H1 (cell line): ENCODE data around the gene NCEH1. TPM values are rescaled to one million over a fixed set of nuclear protein-coding genes. Genes with fewer than 3 reads are reported as not detected.

Experiments used
- CTCF ChIA-PET: fragments of 300-600 bp; sonication (Branson Sonifier 250); formaldehyde crosslinking; loops from one replicate; lab custom pipeline; 2021; ENCODE audit not compliant: partially characterized antibody; lab: Charles Lee
- POLR2A ChIA-PET: fragments of 300-600 bp; sonication (Branson Sonifier 250); formaldehyde crosslinking; loops from one replicate; lab custom pipeline; 2021; ENCODE audit warnings: inconsistent platforms; ENCODE audit not compliant: partially characterized antibody; lab: Charles Lee
- DNase-seq, 2 experiments: peaks; one replicate each; pipeline versions ENCODE4 v3.0.0 to v3.0.0-alpha.2; 2010 to 2022; ENCODE audit warnings: low spot score in 2 of 2, low read depth in 1 of 2, mixed read lengths in 1 of 2
- FAIRE-seq: peaks from 2 replicates; lab custom pipeline; 2011; peaks lifted over from hg19 to GRCh38; lab: Jason Lieb, UNC
- H2AFZ ChIP-seq: 2 replicates; pipeline ENCODE4 v1.8.1; 2012; ENCODE audit warnings: low read length, inconsistent platforms
- H2AK5ac ChIP-seq: 2 replicates; pipeline ENCODE4 v1.6.1; 2013; ENCODE audit warnings: low read depth, low read length
- H2BK120ac ChIP-seq: replicated peaks from 2 replicates; pipeline ENCODE3; 2013; ENCODE audit warnings: low read depth, low read length, inconsistent platforms
- H2BK12ac ChIP-seq: 2 replicates; pipeline ENCODE4 v1.6.1; 2013; ENCODE audit warnings: low read depth, low read length
- H2BK15ac ChIP-seq: 2 replicates; pipeline ENCODE4 v1.6.1; 2013; ENCODE audit warnings: low read length
- H2BK20ac ChIP-seq: 2 replicates; pipeline ENCODE4 v1.6.1; 2013; ENCODE audit warnings: low read length
- H2BK5ac ChIP-seq: 2 replicates; pipeline ENCODE4 v1.6.1; 2013; ENCODE audit warnings: low read depth, low read length
- H3K14ac ChIP-seq: 2 replicates; pipeline ENCODE4 v1.6.1; 2013; ENCODE audit warnings: inconsistent platforms; ENCODE audit not compliant: insufficient read length
- H3K18ac ChIP-seq: 2 replicates; pipeline ENCODE4 v1.6.1; 2013; ENCODE audit warnings: low read length; ENCODE audit errors: extremely low read depth
- H3K23ac ChIP-seq: 2 replicates; pipeline ENCODE4 v1.6.1; 2013; ENCODE audit warnings: inconsistent platforms; ENCODE audit not compliant: insufficient read length
- H3K23me2 ChIP-seq: 2 replicates; pipeline ENCODE4 v1.6.1; 2013; ENCODE audit warnings: low read depth, low read length
- H3K27ac ChIP-seq: 2 replicates; pipeline ENCODE4 v1.6.1; 2011; ENCODE audit warnings: low read depth, low read length, inconsistent platforms
- H3K27me3 ChIP-seq, 4 experiments: replicated peaks in 1 of 4; 1 replicate in 1 of 4; 2 replicates in 3 of 4; pipeline versions ENCODE4 v1.6.1 to v1.8.1; 2011 to 2013; ENCODE audit warnings: low read length in 3 of 4, mild to moderate bottlenecking in 3 of 4, inconsistent platforms in 2 of 4, mixed read lengths in 2 of 4, moderate library complexity in 1 of 4; ENCODE audit not compliant: control insufficient read depth in 3 of 4, insufficient read depth in 3 of 4; ENCODE audit errors: extremely low read depth in 1 of 4
- H3K36me3 ChIP-seq, 4 experiments: 2 replicates each; pipeline versions ENCODE4 v1.6.1 to v1.8.1; 2011 to 2013; ENCODE audit warnings: mild to moderate bottlenecking in 4 of 4, low read length in 3 of 4, moderate library complexity in 2 of 4, control low read depth in 1 of 4, inconsistent platforms in 1 of 4; ENCODE audit not compliant: insufficient read depth in 4 of 4, control insufficient read depth in 2 of 4
- H3K4ac ChIP-seq: replicated peaks from 2 replicates; pipeline ENCODE3; 2013; ENCODE audit warnings: low read length, low read depth, mixed read lengths, inconsistent platforms; ENCODE audit not compliant: insufficient read length
- H3K4me1 ChIP-seq, 4 experiments: replicated peaks in 1 of 4; 1 replicate in 1 of 4; 2 replicates in 3 of 4; pipeline versions ENCODE4 v1.6.1 to v1.8.1; 2011 to 2013; ENCODE audit warnings: low read length in 3 of 4, inconsistent platforms in 2 of 4, mixed read lengths in 1 of 4; ENCODE audit not compliant: insufficient read depth in 4 of 4, control insufficient read depth in 3 of 4
- H3K4me2 ChIP-seq, 2 experiments: 2 replicates each; pipeline versions ENCODE4 v1.6.1 to v1.8.1; 2011 to 2013; ENCODE audit warnings: low read depth in 2 of 2, low read length in 2 of 2, control low read depth in 1 of 2, inconsistent platforms in 1 of 2, mild to moderate bottlenecking in 1 of 2; ENCODE audit not compliant: insufficient read depth in 1 of 2
- H3K4me3 ChIP-seq, 4 experiments: fragments of 200-600, 300-600 bp in 1 of 4; sonication (generic), shearing (Covaris generic), sonication (Bioruptor Twin) in 1 of 4; 2 replicates each; pipeline versions ENCODE4 v1.5.1 to v1.8.1; 2011 to 2016; ENCODE audit warnings: low read length in 4 of 4, low read depth in 3 of 4, control low read depth in 2 of 4, inconsistent platforms in 2 of 4, mild to moderate bottlenecking in 2 of 4, mixed read lengths in 1 of 4, moderate library complexity in 1 of 4; ENCODE audit not compliant: insufficient read depth in 2 of 4; ENCODE audit errors: extremely low read depth in 1 of 4
- H3K56ac ChIP-seq: replicated peaks from 2 replicates; pipeline ENCODE3; 2013; ENCODE audit warnings: low read depth, mild to moderate bottlenecking, mixed read lengths, low read length, inconsistent platforms; ENCODE audit not compliant: insufficient read length
- H3K79me1 ChIP-seq: 2 replicates; pipeline ENCODE4 v1.6.1; 2013; ENCODE audit warnings: low read depth, low read length, control low read depth
- H3K79me2 ChIP-seq, 2 experiments: 2 replicates each; pipeline versions ENCODE4 v1.6.1 to v1.8.1; 2012 to 2013; ENCODE audit warnings: low read length in 2 of 2, mild to moderate bottlenecking in 2 of 2, inconsistent platforms in 1 of 2; ENCODE audit not compliant: insufficient read depth in 2 of 2, control insufficient read depth in 1 of 2
- H3K9ac ChIP-seq, 4 experiments: replicated peaks in 1 of 4; 1 replicate in 1 of 4; 2 replicates in 3 of 4; pipeline versions ENCODE4 v1.6.1 to v1.8.1; 2011 to 2013; ENCODE audit warnings: low read depth in 3 of 4, low read length in 3 of 4, control low read depth in 2 of 4, mild to moderate bottlenecking in 2 of 4, moderate library complexity in 2 of 4, inconsistent platforms in 1 of 4; ENCODE audit errors: extremely low read depth in 1 of 4
- H3K9me3 ChIP-seq, 2 experiments: 2 replicates each; pipeline versions ENCODE4 v1.6.1 to v1.8.1; 2012 to 2013; ENCODE audit warnings: mild to moderate bottlenecking in 2 of 2, moderate library complexity in 2 of 2, control low read depth in 1 of 2, inconsistent platforms in 1 of 2, low read depth in 1 of 2, low read length in 1 of 2, mixed read lengths in 1 of 2; ENCODE audit not compliant: insufficient read depth in 2 of 2
- H4K20me1 ChIP-seq, 2 experiments: replicated peaks in 1 of 2; 2 replicates each; pipeline versions ENCODE3 to v1.8.1; 2011 to 2013; ENCODE audit warnings: inconsistent platforms in 2 of 2, low read length in 2 of 2, mild to moderate bottlenecking in 1 of 2; ENCODE audit not compliant: insufficient read depth in 2 of 2, control insufficient read depth in 1 of 2
- H4K5ac ChIP-seq: 2 replicates; pipeline ENCODE4 v1.6.1; 2013; ENCODE audit warnings: low read length, low read depth, mixed read lengths, inconsistent platforms; ENCODE audit not compliant: insufficient read length
- H4K8ac ChIP-seq: 2 replicates; pipeline ENCODE4 v1.8.0; 2013; ENCODE audit warnings: mild to moderate bottlenecking, moderate library complexity, low read length, inconsistent platforms; ENCODE audit not compliant: insufficient read depth; ENCODE audit errors: extremely low read depth
- H4K91ac ChIP-seq: replicated peaks from 2 replicates; pipeline ENCODE3; 2013; ENCODE audit warnings: low read length, mixed read lengths, inconsistent platforms; ENCODE audit not compliant: insufficient read length
- CBX8 ChIP-seq: fragments of 300-800, 300-1000 bp; sonication (generic); IDR thresholded peaks from 2 replicates; pipeline ENCODE4 v1.7.1; 2016; ENCODE audit warnings: low read depth, low read length, borderline replicate concordance
- CEBPB ChIP-seq: IDR thresholded peaks from 2 replicates; pipeline ENCODE4 v1.6.1; 2012; ENCODE audit warnings: low read depth, low read length
- SRF ChIP-seq: IDR thresholded peaks from 2 replicates; pipeline ENCODE4 v1.6.1; 2011; ENCODE audit warnings: mild to moderate bottlenecking, low read depth, low read length, moderate library complexity
- WGBS, 2 experiments: shearing (Covaris generic) in 1 of 2; methylation state at CpG; one replicate each; pipeline versions ENCODE4 v1.1.6 to v1.1.7; 2013 to 2015; ENCODE audit warnings: low lambda C conversion rate in 2 of 2, mixed read lengths in 2 of 2, inconsistent platforms in 1 of 2, low coverage in 1 of 2, missing lambda C conversion rate in 1 of 2; ENCODE audit not compliant: insufficient replicate concordance in 2 of 2, insufficient coverage in 1 of 2, insufficient read length in 1 of 2; ENCODE audit errors: extremely low coverage in 1 of 2, missing lambda C conversion rate in 1 of 2; 5-methylcytosine and 5-hydroxymethylcytosine counted together
- polyA plus RNA-seq, 7 experiments: library from polyadenylated mRNA; depleted of rRNA in 3 of 7; stranded (reverse) in 5 of 7; unstranded in 2 of 7; fragments of >200 nt in 5 of 7; fragments of 200-250 nt in 2 of 7; gene quantifications; 1 replicate in 5 of 7; 2 replicates in 1 of 7; 4 replicates in 1 of 7; pipeline versions ENCODE4 v1.2.1 to v1.2.3, GENCODE V29; 2011 to 2013; ENCODE audit warnings: missing spikeins in 2 of 7, mixed read lengths in 2 of 7
- total RNA-seq: library from RNA; stranded (reverse); fragmentation: NEBNext Ultra II Directional; extraction: Animal tissue kit (Norgen Biotek cat#: 25700); gene quantifications from 2 replicates; pipeline ENCODE4 v1.2.1, GENCODE V29; 2021

NCEH1 gene
- total and polyA plus RNA-seq, 2 of the 8 experiments (the other 6 are each of a cell fraction or from before 2014, with no cell fraction given): 2.2 to 6.4 TPM

DNA sequence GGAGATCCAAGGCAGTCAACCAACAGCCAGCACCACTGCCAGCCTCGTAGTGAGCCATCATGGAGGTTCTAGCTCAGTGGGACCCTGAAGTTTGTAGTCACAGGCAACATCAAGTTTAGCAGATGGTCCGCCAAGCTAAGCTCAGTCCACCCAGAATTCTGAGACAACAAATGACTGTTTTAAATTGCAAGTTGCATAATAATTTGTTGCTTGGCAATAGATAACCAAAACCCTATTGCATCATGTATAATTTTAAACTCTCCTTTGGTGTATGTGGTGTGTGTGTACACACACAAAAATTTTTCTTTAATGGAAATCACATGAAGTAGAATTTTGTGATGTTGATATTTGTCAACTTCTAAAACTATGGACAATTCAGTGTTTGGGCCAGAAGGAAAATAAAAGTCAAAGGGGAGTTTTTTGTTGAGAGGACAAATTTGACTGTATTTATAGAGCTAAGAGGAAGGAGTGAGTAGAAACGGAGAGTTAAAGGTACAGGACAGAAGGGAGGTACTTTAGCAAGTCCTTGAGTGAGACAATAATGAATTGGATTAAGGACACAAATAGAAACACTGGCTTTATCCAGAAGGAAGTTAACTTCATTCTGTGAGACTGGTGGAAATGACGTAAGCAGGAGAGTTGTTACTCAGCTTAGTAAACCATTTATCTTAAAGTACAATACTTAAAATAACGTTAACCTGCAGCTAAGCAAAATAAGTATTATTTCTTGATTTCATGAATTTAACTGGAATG lies 83.6 kb downstream of the NCEH1 start:
- no peaks in the 10 kb centered on the region for H4K20me1 ChIP-seq
- H3K56ac ChIP-seq: no peak overlapping the region
- no peak overlapping the region for H2BK15ac ChIP-seq
- WGBS, 2 experiments: 88% methylated on average over 5 of the region's 5 CpGs; no CpG with 5 or more reads in 1 of the 2 experiments
- TF ChIP-seq CEBPB (peak; percentile 20; the same call in 1 of the 2 replicates), SRF (no peak), CBX8 (no peak)
- H3K23ac ChIP-seq: no peak overlapping the region
- no peaks in the 10 kb centered on the region for H3K9me3 ChIP-seq
- no peaks in the 10 kb centered on the region for H3K79me2 ChIP-seq
- no peak overlapping the region for H3K4ac ChIP-seq
- no peaks in the 10 kb centered on the region for H3K79me1 ChIP-seq
- no peak for FAIRE-seq
- H3K4me3 ChIP-seq: no peak overlapping the region
- no peak overlapping the region for H3K14ac ChIP-seq
- H3K27ac ChIP-seq: no peak overlapping the region
- no peak overlapping the region for H2BK12ac ChIP-seq
- H4K91ac ChIP-seq: no peak overlapping the region
- peaks cover 0 to under 1% (median under 1%) of the 10 kb centered on the region in 4 experiments; a peak in 1 of 7 replicates for H3K4me1 ChIP-seq
- H3K36me3 ChIP-seq: no peaks in the 10 kb centered on the region
- no peak overlapping the region for H4K5ac ChIP-seq
- H2BK120ac ChIP-seq: no peak overlapping the region
- CTCF ChIA-PET: interaction anchor here (0.8 to 2.1 kb wide), 5 partner anchors 14 to 87 kb away, joined by 3 to 8 read pairs (median 4); no protein-coding TSS in a partner anchor
- no peak overlapping the region for H2AK5ac ChIP-seq
- no peak overlapping the region for H2BK5ac ChIP-seq
- H2BK20ac ChIP-seq: no peak overlapping the region
- no peak for DNase-seq
- POLR2A ChIA-PET: no interaction called here
- no peak overlapping the region for H3K9ac ChIP-seq
- H3K23me2 ChIP-seq: no peaks in the 10 kb centered on the region; the same call in 1 of the 2 replicates
- no peak overlapping the region for H3K4me2 ChIP-seq
- H2AFZ ChIP-seq: no peak overlapping the region
- H3K18ac ChIP-seq: no peak overlapping the region
- H3K27me3 ChIP-seq: no peaks in the 10 kb centered on the region
- no peak overlapping the region for H4K8ac ChIP-seq
